Muscle layer of duodenum (tissue), 2 donors: ENCODE results near the gene RAB40C.
A peak's percentile ranks its signal among the peaks of the same experiment; 100 is the strongest.

Experiments
- H3K27ac ChIP-seq: one replicate; pipeline ENCODE4 v1.7.0; 2013; ENCODE audit warnings: mild to moderate bottlenecking, low read length
- H3K27me3 ChIP-seq: one replicate; pipeline ENCODE4 v1.7.0; 2013; ENCODE audit warnings: low read depth, mild to moderate bottlenecking, control low read depth, low read length
- H3K36me3 ChIP-seq, 2 donors: one replicate each; pipeline ENCODE4 v1.7.0; 2013; ENCODE audit warnings: low read length in 2 of 2, control low read depth in 1 of 2, mild to moderate bottlenecking in 1 of 2; ENCODE audit not compliant: insufficient read depth in 2 of 2, control insufficient read depth in 1 of 2
- H3K4me1 ChIP-seq, 2 donors: one replicate each; pipeline ENCODE4 v1.7.0; 2013; ENCODE audit warnings: low read length in 2 of 2, mild to moderate bottlenecking in 2 of 2, control low read depth in 1 of 2, moderate library complexity in 1 of 2; ENCODE audit not compliant: insufficient read depth in 2 of 2, control insufficient read depth in 1 of 2
- H3K4me3 ChIP-seq, 2 donors: one replicate each; pipeline ENCODE4 v1.7.0; 2013; ENCODE audit warnings: low read length in 2 of 2, low read depth in 1 of 2, mild to moderate bottlenecking in 1 of 2
- H3K9me3 ChIP-seq, 2 donors: one replicate each; pipeline ENCODE4 v1.7.0; 2013; ENCODE audit warnings: low read length in 2 of 2, control low read depth in 1 of 2, mild to moderate bottlenecking in 1 of 2; ENCODE audit not compliant: control insufficient read depth in 1 of 2
- donor health status: healthy.

The RAB40C gene

DNA sequence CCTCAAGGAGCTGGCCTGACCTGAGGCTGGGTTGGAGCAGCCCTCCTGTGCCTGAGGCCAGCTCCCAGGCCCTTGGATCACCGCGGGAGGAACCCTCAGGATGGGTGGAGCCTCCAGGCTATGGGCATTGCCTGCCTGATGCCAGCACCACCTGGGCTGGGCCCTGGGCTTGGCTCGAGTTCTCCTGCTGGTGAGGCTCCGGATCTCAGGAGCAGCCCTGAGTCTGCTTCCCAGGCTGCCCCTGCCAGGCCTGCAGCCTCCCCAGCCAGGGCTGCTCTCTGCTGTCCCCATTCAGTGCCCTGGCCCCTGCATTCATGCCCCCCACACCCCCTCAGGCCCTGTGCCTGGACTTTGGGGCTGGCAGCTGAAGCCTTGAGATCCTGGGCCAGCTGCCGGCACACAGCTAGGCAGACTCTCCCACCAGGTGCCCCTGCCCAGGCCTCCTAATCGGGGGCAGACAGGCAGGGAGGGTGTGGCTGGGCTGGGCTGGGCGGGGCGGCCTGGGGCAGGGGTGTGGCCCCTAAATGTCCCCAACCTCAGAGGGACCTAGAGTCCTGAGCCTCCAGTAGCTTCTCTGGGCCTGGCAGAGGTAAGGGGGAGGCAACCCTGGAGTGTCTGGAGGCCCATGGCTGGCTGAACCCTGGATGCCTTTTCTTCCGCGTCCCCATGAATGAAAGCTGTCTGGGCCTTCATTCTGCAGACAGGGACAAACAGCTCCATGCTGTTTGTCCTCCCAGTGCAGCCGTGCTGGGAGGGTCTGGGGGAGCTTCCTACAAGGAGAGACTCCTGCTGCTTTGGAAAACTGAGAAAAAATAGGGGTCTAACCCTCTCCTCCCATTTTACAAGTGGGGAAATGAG is 21.2 kb upstream of the RAB40C start:
- Histone ChIP-seq H3K9me3 (no peaks in the 10 kb centered on the region), H3K27me3 (no peaks in the 10 kb centered on the region), H3K36me3 (peaks cover 0 to 7% of the 10 kb centered on the region in 2 donors), H3K4me3 (peak overlapping the region; percentile 56 to 60), H3K4me1 (peaks cover 10 to 40% of the 10 kb centered on the region in 2 donors), H3K27ac (peak overlapping the region; percentile 60)

DNA sequence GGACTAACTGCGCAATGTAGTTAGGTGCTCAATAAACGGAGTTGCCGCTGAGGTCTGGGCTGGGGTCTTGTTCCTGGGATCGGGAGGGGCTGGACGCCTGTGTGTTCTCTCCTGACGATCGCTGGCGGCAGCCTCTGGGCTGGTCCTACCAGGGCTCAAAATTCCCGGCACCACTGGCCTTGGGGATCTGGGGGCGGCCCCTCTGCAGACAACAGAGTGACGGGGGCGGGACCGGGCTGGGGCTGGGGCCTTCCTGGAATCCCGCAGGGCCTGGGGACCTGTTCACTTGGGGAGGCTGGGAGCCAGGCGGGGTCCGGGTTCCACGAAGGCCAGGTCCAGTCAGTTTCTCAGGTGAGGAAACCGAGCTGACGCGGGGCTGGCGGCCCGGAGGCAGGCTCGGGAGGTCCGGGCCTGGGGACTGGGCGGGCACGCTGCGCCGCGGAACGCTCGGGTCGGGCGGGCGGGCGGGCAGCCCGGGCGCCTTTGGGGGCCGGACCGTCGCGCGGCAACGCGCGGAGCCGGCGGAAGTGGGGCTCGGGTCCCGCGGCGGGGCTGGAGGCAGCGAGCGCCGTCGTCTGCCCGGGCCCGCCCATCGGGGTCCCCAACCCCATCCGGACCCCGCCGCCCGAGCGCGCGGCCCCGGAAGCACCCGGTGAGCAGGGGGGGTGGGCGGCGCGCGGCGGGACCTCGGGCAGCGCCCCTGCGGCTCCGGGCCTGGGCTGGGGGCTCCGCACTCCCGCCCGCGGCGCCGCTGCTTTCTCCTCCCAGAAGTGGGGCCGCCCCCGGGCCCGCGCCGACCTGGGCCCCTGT is 20.2 kb upstream of the RAB40C start, which contains the start of gene PIGQ:
PIGQ (plus strand) TSS at position 524 of the 810 bp plus-strand sequence. CDS start 4,107 bp downstream, outside the sequence.
- H3K4me3 ChIP-seq = peak within 1 kb of the TSS; percentile 74 to 92
- H3K27ac ChIP-seq = peak within 1 kb of the TSS; percentile 60
- peaks cover 0 to 17% of the 10 kb centered on the region in 2 donors for H3K36me3 ChIP-seq
- H3K9me3 ChIP-seq = no peaks in the 10 kb centered on the region
- H3K4me1 ChIP-seq = peaks cover 10 to 40% of the 10 kb centered on the region in 2 donors
- no peaks in the 10 kb centered on the region for H3K27me3 ChIP-seq

DNA sequence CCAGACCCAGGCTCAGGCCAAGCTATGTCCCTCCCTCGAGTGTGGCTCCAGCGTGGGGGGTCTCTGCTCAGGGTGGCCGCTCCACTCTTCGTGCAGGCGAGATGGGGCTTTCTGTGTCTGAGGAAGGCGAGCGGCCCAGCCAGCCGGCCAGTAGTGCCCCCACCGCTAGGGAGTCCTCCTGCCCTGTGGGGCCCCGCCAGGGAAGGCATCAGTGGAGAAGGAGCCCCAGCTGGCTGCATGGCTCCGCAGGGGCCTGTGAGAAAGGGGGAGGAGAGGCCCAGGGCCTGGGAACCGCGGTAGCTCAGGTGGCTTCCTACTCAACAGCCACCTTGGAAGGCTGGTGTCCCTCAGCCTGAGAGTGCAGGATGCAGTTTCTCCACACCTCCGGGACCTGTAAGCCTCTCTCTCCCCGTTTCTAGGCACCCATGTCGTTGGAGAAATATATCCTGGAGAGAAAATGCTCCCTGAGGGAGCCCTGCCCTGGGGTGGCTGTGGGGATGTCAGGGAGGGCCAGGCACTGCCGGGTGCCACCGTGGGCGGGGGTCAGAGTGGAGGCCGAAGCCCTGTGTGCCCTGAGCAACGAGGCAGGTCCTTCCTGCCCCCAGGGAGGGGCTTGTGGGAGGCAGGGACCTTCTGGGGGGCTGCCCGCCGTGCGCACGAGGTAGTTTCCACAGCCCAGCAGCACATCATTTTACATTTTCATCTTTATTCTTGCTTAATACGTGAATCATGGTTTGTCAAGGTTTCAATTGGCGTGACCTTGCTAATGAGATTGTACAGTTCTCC is 16.8 kb upstream of the RAB40C start:
- Histone ChIP-seq H3K4me3 (no peak overlapping the region), H3K36me3 (peaks cover 0 to 33% of the 10 kb centered on the region in 2 donors), H3K27ac (no peak overlapping the region), H3K4me1 (peaks cover 6 to 17% of the 10 kb centered on the region in 2 donors), H3K27me3 (no peaks in the 10 kb centered on the region), H3K9me3 (no peaks in the 10 kb centered on the region)

DNA sequence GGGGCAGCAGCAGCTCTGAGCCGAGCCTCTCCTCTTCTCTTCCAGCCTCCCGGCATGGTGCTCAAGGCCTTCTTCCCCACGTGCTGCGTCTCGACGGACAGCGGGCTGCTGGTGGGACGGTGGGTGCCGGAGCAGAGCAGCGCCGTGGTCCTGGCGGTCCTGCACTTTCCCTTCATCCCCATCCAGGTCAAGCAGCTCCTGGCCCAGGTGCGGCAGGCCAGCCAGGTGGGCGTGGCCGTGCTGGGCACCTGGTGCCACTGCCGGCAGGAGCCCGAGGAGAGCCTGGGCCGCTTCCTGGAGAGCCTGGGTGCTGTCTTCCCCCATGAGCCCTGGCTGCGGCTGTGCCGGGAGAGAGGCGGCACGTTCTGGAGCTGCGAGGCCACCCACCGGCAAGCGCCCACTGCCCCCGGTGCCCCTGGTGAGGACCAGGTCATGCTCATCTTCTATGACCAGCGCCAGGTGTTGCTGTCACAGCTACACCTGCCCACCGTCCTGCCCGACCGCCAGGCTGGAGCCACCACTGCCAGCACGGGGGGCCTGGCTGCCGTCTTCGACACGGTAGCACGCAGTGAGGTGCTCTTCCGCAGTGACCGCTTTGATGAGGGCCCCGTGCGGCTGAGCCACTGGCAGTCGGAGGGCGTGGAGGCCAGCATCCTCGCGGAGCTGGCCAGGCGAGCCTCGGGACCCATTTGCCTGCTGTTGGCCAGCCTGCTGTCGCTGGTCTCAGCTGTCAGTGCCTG is 15.7 kb upstream of the RAB40C start:
- Histone ChIP-seq H3K4me1 (peaks cover 2 to 13% of the 10 kb centered on the region in 2 donors), H3K36me3 (peaks cover 0 to 33% of the 10 kb centered on the region in 2 donors), H3K4me3 (no peak overlapping the region), H3K9me3 (no peaks in the 10 kb centered on the region), H3K27me3 (no peaks in the 10 kb centered on the region), H3K27ac (no peak overlapping the region)

DNA sequence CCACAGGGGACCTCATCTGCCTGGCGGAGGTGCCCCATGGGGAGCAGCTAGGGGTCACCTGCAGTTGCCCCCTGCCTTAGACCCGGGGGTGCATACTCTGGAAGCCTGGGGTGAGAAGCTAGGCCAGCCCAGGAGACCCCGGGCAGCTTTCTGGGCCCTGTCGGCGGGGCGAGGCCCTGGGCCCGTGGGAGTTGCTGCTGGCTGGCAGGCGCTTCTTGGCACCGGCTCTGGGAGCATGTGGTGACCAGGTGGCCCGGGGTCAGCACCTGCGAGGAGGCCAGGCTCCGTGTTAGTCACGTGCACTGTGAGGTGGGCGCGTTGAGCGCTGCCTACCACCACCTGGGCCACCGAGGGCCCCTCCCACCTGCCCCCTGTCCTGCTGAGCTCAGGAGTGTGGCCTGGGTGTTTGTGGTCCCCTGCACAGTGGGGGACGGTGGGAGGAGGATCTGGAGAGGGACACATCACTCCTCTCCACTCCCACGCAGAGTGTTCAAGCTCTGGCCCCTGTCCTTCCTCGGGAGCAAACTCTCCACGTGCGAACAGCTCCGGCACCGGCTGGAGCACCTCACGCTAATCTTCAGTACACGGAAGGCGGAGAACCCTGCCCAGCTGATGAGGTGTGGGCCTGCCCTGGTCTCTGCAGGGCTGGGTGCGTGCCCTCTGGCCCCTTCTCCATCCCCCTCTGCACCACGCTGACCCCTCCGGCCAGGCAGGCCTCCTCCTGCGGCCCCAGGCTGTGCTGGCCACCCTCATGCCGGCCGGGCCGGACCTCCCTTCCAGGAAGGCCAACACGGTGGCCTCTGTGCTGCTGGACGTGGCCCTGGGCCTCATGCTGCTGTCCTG is 14.3 kb upstream of the RAB40C start:
- Histone ChIP-seq H3K4me3 (no peak overlapping the region), H3K36me3 (peaks cover 0 to 35% of the 10 kb centered on the region in 2 donors), H3K27me3 (no peaks in the 10 kb centered on the region), H3K4me1 (peaks cover 0 to 11% of the 10 kb centered on the region in 2 donors), H3K9me3 (no peaks in the 10 kb centered on the region), H3K27ac (no peak overlapping the region)

DNA sequence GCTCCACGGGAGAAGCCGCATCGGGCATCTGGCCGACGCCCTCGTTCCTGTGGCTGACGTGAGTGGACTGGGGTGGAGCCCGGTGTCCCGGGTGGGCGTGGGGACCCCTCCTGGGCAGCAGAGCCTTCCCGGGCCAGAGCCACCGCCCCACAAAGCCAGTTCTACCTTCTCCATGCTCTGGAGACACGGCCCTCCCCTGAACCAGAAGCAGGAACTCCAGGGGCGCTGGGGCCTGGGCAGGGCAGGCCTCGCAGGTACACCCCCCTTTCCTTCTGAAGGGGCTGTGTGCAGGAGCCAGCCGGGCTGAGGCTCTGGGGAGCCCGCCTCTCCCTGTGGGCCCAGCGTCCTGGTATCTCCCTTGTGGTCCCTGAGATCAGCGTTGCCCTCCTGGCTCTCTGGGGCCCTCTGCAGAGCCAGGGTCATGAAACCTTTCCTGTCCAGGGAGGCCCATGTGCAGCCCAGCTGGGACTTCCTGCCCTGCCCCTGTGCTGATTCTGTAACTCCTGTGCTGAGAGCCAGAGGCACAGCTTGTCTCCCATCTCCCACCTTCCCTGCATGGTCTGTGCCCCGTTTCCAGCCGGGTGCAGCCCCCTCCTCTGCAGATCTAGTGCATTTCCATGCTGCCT is 13.6 kb upstream of the RAB40C start:
- Histone ChIP-seq H3K9me3 (no peaks in the 10 kb centered on the region), H3K27me3 (no peaks in the 10 kb centered on the region), H3K4me1 (peaks cover 0 to 5% of the 10 kb centered on the region in 2 donors), H3K36me3 (peaks cover 0 to 40% of the 10 kb centered on the region in 2 donors), H3K4me3 (no peak overlapping the region), H3K27ac (no peak overlapping the region)

DNA sequence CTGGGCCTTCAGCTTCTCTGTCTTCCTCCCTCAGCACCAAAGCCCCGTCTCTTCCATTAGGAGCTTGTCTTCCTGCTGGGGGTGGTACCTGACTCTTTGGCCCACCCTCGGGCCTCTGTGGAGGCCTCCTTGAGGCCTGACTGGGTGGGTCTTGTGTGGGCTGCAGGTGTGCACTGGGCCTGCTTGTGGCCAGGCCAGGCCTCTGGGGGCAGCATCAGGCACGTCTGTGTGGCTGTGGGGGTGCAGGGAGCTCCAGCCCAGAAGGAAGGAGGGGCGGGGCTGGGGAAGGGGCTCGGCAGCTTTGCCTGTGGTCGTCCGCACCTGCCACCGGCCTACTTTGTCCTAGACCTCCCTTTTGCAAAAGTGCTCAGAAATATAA is 13.1 kb upstream of the RAB40C start:
- H3K27ac ChIP-seq = no peak overlapping the region
- no peaks in the 10 kb centered on the region for H3K27me3 ChIP-seq
- no peaks in the 10 kb centered on the region for H3K9me3 ChIP-seq
- H3K4me1 ChIP-seq = peaks cover 0 to 5% of the 10 kb centered on the region in 2 donors
- H3K4me3 ChIP-seq = no peak overlapping the region
- peaks cover 0 to 38% of the 10 kb centered on the region in 2 donors for H3K36me3 ChIP-seq

DNA sequence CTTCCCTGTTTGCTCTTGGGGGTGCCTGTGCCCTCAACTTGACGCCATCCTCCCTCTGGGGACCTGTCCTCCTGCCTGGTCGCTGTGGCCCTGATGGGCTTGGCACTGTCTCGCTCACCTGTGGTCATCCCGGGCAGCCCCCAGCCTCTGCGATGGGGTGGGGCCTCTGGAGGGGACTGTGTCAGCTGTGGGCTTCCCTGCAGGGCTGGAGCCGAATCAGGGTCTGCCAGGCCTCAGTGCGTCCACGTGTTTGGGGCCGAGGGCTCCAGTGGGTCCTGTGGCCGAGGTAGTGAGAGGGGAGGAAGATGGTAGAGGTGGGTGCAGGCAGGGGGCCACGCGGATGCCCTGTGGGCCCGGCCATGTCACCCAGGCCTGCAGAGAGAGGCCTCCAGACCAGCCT is 12.1 kb upstream of the RAB40C start:
- Histone ChIP-seq H3K27me3 (no peaks in the 10 kb centered on the region), H3K27ac (no peak overlapping the region), H3K4me3 (no peak overlapping the region), H3K9me3 (no peaks in the 10 kb centered on the region), H3K4me1 (peaks cover 0 to 5% of the 10 kb centered on the region in 2 donors), H3K36me3 (peaks cover 0 to 33% of the 10 kb centered on the region in 2 donors)

DNA sequence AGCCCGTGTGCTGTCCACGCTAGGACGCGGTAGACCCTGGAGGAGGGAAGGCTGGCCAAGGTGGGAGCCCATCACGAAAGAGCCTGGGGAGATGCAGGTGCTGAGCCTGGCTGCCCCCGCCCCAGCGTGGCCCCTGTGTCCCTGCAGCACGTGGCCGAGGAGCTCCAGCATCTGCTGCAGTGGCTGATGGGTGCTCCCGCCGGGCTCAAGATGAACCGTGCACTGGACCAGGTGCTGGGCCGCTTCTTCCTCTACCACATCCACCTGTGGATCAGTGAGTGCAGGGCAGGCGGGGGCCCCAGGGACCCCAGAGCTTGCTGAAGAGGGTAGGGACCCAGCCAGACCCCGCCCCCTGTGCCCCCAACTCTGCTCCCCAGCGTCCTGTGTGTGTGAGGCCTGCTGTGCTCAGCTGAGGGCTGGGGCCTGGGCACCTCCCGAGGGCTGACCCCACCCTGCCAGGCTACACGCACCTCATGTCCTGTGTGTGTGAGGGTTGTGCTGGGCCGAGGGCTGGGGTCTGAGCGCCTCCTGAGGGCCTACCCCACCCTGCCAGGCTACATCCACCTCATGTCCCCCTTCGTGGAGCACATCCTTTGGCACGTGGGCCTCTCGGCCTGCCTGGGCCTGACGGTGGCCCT is 11.5 kb upstream of the RAB40C start:
- Histone ChIP-seq H3K27ac (no peak overlapping the region), H3K4me3 (no peak overlapping the region), H3K9me3 (no peaks in the 10 kb centered on the region), H3K36me3 (peaks cover 0 to 33% of the 10 kb centered on the region in 2 donors), H3K4me1 (peaks cover 0 to 5% of the 10 kb centered on the region in 2 donors), H3K27me3 (no peaks in the 10 kb centered on the region)
